Left hindlimb (tissue), 1 donor: ENCODE data around the gene HGF.

Experiments used
- DNase-seq: peaks from one replicate; pipeline ENCODE4 v3.0.0-alpha.2; 2018

The HGF gene

GRCh38 chr7:81715984-81716588, 53.8 kb downstream of the HGF start:
- DNase-seq: no peak

GRCh38 chr7:81714306-81714705, 55.5 kb downstream of the HGF start:
- DNase-seq: no peak

- no peak for DNase-seq
Observed at GRCh38 chr7:81710751-81711150, 59.1 kb downstream of the HGF start.

GRCh38 chr7:81709836-81710235, 60.0 kb downstream of the HGF start:
- no peak for DNase-seq

GRCh38 chr7:81707966-81708365, 61.9 kb downstream of the HGF start:
- DNase-seq: no peak

GRCh38 chr7:81707196-81707595, 62.7 kb downstream of the HGF start:
- DNase-seq: no peak

- no peak for DNase-seq
Observed at GRCh38 chr7:81705206-81705605, 64.6 kb downstream of the HGF start.

- DNase-seq: no peak
Observed at GRCh38 chr7:81704595-81704994, 65.3 kb downstream of the HGF start.

GRCh38 chr7:81698965-81699364, 70.9 kb downstream of the HGF start:
- DNase-seq: no peak

- DNase-seq: no peak
Observed at GRCh38 chr7:81694711-81695110, 75.1 kb downstream of the HGF start.

- DNase-seq: no peak
Observed at GRCh38 chr7:81693894-81694293, 76.0 kb downstream of the HGF start.

- no peak for DNase-seq
Observed at GRCh38 chr7:81693080-81693479, 76.8 kb downstream of the HGF start.

GRCh38 chr7:81692146-81692905, 77.5 kb downstream of the HGF start:
- DNase-seq: no peak

GRCh38 chr7:81691199-81691821, 78.5 kb downstream of the HGF start:
- DNase-seq: no peak

- DNase-seq: no peak
Observed at GRCh38 chr7:81690688-81691087, 79.2 kb downstream of the HGF start.

GRCh38 chr7:81690251-81690650, 79.6 kb downstream of the HGF start:
- no peak for DNase-seq

- no peak for DNase-seq
Observed at GRCh38 chr7:81688622-81689411, 81.0 kb downstream of the HGF start.

GRCh38 chr7:81687062-81687461, 82.8 kb downstream of the HGF start:
- no peak for DNase-seq

- DNase-seq: no peak
Observed at GRCh38 chr7:81685270-81685868, 84.5 kb downstream of the HGF start.

GRCh38 chr7:81684514-81685269, 85.2 kb downstream of the HGF start:
- peak; percentile 86 for DNase-seq

- DNase-seq: no peak
Observed at GRCh38 chr7:81684033-81684432, 85.8 kb downstream of the HGF start.

- no peak for DNase-seq
Observed at GRCh38 chr7:81682873-81683272, 87.0 kb downstream of the HGF start.
